Measurements from ENCODE around the gene SSBP2.

DNA sequence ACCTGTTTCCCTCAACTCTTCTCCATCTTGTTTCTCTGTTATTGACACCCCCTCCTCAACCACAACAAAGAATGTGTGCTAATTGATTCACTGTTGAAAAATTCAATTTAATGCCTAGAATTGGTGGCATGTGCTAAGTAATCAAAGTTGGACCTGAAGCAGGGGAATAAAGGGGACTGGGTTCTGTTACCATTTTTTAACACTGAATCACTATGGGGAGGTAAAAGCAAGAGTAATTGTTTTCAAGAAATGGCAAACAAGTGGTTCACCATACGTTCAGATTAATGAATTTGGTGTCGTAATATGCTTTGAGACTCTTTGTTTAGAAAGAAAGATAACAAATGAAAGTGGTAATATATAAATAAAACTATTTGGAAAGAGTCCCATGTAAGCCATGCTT is 17.0 kb upstream of the SSBP2 start:
- TF ChIP-seq, protein P1, sequence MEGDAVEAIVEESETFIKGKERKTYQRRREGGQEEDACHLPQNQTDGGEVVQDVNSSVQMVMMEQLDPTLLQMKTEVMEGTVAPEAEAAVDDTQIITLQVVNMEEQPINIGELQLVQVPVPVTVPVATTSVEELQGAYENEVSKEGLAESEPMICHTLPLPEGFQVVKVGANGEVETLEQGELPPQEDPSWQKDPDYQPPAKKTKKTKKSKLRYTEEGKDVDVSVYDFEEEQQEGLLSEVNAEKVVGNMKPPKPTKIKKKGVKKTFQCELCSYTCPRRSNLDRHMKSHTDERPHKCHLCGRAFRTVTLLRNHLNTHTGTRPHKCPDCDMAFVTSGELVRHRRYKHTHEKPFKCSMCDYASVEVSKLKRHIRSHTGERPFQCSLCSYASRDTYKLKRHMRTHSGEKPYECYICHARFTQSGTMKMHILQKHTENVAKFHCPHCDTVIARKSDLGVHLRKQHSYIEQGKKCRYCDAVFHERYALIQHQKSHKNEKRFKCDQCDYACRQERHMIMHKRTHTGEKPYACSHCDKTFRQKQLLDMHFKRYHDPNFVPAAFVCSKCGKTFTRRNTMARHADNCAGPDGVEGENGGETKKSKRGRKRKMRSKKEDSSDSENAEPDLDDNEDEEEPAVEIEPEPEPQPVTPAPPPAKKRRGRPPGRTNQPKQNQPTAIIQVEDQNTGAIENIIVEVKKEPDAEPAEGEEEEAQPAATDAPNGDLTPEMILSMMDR (IDR thresholded peaks at IDR 0.05): no peak
- TF ChIP-seq POLR2AphosphoS5 (IDR thresholded peaks at IDR 0.05): no peak
